Endodermal cell (in vitro differentiated cells): ENCODE results near the gene PSMD12. TPM values are rescaled to one million over a fixed set of nuclear protein-coding genes. Genes with fewer than 3 reads are reported as not detected.

Experiments used
- DNase-seq: peaks from one replicate; pipeline ENCODE4 v3.0.0-alpha.2; 2017
- H3K27ac ChIP-seq: 2 replicates; pipeline ENCODE4 v1.5.1; 2013; ENCODE audit warnings: mild to moderate bottlenecking, low read depth, low read length, moderate library complexity
- H3K27me3 ChIP-seq: 2 replicates; pipeline ENCODE4 v1.6.1; 2013; ENCODE audit warnings: mild to moderate bottlenecking, low read length, moderate library complexity; ENCODE audit not compliant: insufficient read depth, control insufficient read depth, poor library complexity, severe bottlenecking
- H3K36me3 ChIP-seq: 2 replicates; pipeline ENCODE4 v1.7.0; 2013; ENCODE audit warnings: mild to moderate bottlenecking, low read length, moderate library complexity; ENCODE audit not compliant: control insufficient read depth, insufficient read depth
- H3K4me1 ChIP-seq: one replicate; pipeline ENCODE4 v1.7.0; 2013; ENCODE audit warnings: low read length; ENCODE audit not compliant: control insufficient read depth, insufficient read depth
- H3K4me3 ChIP-seq: 2 replicates; pipeline ENCODE4 v1.5.1; 2013; ENCODE audit warnings: mild to moderate bottlenecking, low read length, moderate library complexity
- H3K9ac ChIP-seq: 2 replicates; pipeline ENCODE4 v1.6.1; 2013; ENCODE audit warnings: mild to moderate bottlenecking, low read length, moderate library complexity; ENCODE audit not compliant: poor library complexity, severe bottlenecking; ENCODE audit errors: extremely low read depth
- H3K9me3 ChIP-seq: 2 replicates; pipeline ENCODE4 v1.6.1; 2013; ENCODE audit warnings: mild to moderate bottlenecking, low read length, moderate library complexity; ENCODE audit not compliant: control insufficient read depth
- H3K27ac Mint-ChIP-seq: 2 replicates; pipeline ENCODE4 v1.8.0; 2020; ENCODE audit warnings: mixed read lengths
- H3K27me3 Mint-ChIP-seq: 2 replicates; pipeline ENCODE4 v1.8.0; 2021; ENCODE audit warnings: mild to moderate bottlenecking, mixed read lengths; ENCODE audit not compliant: insufficient read depth
- H3K36me3 Mint-ChIP-seq: 2 replicates; pipeline ENCODE4 v1.8.0; 2020; ENCODE audit warnings: low read depth, mixed read lengths
- H3K4me1 Mint-ChIP-seq: 2 replicates; pipeline ENCODE4 v1.8.0; 2020; ENCODE audit warnings: mixed read lengths
- H3K4me3 Mint-ChIP-seq: 2 replicates; pipeline ENCODE4 v1.8.0; 2020; ENCODE audit warnings: mild to moderate bottlenecking, moderate library complexity, mixed read lengths
- H3K9me3 Mint-ChIP-seq: 2 replicates; pipeline ENCODE4 v1.8.0; 2020; ENCODE audit warnings: mild to moderate bottlenecking, mixed read lengths
- CTCF ChIP-seq: fragments of 200-600 bp; sonication (generic); conservative IDR thresholded peaks from 2 replicates; pipeline ENCODE4 v1.5.0; 2021; ENCODE audit warnings: antibody characterized with exemption, mild to moderate bottlenecking
- WGBS, 2 experiments: methylation state at CpG; one replicate each; pipeline versions ENCODE4 v1.1.5 to v1.1.7; 2013; ENCODE audit warnings: missing lambda C conversion rate in 2 of 2, mixed read lengths in 1 of 2; ENCODE audit not compliant: insufficient coverage in 1 of 2, insufficient read length in 1 of 2; 5-methylcytosine and 5-hydroxymethylcytosine counted together
- long read RNA-seq, 4 experiments: library from polyadenylated mRNA in 2 of 4; library from RNA in 1 of 4; library from capped mRNA in 1 of 4; stranded (forward) in 3 of 4; unstranded in 1 of 4; transcript quantifications; one replicate each; pipeline ENCODE4 v2.0.0, GENCODE V29; 2020 to 2021; ENCODE audit warnings: inconsistent platforms in 1 of 4
- polyA plus RNA-seq, 2 experiments: library from polyadenylated mRNA; stranded (reverse); fragments of 50-300 nt; gene quantifications; one replicate each; pipeline ENCODE4 v1.2.3, GENCODE V29; 2013
- total RNA-seq, 2 donors: library from RNA; stranded (reverse); fragmentation: NEBNext Ultra II Directional in 1 of 2; extraction: Animal tissue kit (Norgen Biotek cat#: 25700) in 1 of 2; gene quantifications; 2 replicates in 1 of 2; 3 replicates in 1 of 2; pipeline ENCODE4 v1.2.1, GENCODE V29; 2021

Gene PSMD12
- 10 to 100 TPM; 70.9 to 71.7 TPM for total RNA-seq
- 47.2 TPM for polyA plus RNA-seq (2013, experiment 1 of 2)
- polyA plus RNA-seq (2013, experiment 2 of 2) = 44.4 TPM
- long read RNA-seq, experiment 1, full-length matches to known transcripts = 26 of 52 reads
- long read RNA-seq, experiment 1, partial matches to known transcripts = 6 of 52 reads
- long read RNA-seq, experiment 1, other reads (novel, unspliced or antisense) = 20 of 52 reads
- long read RNA-seq, experiment 2, full-length matches to known transcripts = 148 of 166 reads
- long read RNA-seq, experiment 2, partial matches to known transcripts = 6 of 166 reads
- long read RNA-seq, experiment 2, other reads (novel, unspliced or antisense) = 12 of 166 reads
- long read RNA-seq, experiment 3, full-length matches to known transcripts = 314 of 343 reads
- long read RNA-seq, experiment 3, partial matches to known transcripts = 7 of 343 reads
- long read RNA-seq, experiment 3, other reads (novel, unspliced or antisense) = 22 of 343 reads
- long read RNA-seq, experiment 4, full-length matches to known transcripts = 90 of 96 reads
- long read RNA-seq, experiment 4, partial matches to known transcripts = 5 of 96 reads
- long read RNA-seq, experiment 4, other reads (novel, unspliced or antisense) = 1 of 96 reads

GRCh38 chr17:67366193-67367157, at the start of gene PSMD12:
PSMD12 (minus strand) TSS chr17:67366577; CDS start chr17:67366519, 58 bp downstream.
- WGBS, 2 experiments = 2 to 7% methylated on average over 18 to 55 of the region's 55 CpGs

GRCh38 chr17:67415291-67415690, 48.9 kb upstream of the PSMD12 start:
- peaks cover 12% of the 10 kb centered on the region for H3K9me3 ChIP-seq
- Mint-ChIP-seq H3K4me1 (no peaks in the 10 kb centered on the region), H3K36me3 (peaks cover 13% of the 10 kb centered on the region), H3K4me3 (no peak overlapping the region), H3K9me3 (peaks cover 14% of the 10 kb centered on the region), H3K27ac (no peak overlapping the region), H3K27me3 (no peaks in the 10 kb centered on the region)
- WGBS, 2 experiments = 93 to 98% methylated on average over 4 to 6 of the region's 7 CpGs
- DNase-seq = no peak
- H3K4me1 ChIP-seq = no peaks in the 10 kb centered on the region
- no peaks in the 10 kb centered on the region for H3K36me3 ChIP-seq
- no peaks in the 10 kb centered on the region for H3K27me3 ChIP-seq
- no peak overlapping the region for H3K27ac ChIP-seq
- no peak overlapping the region for H3K9ac ChIP-seq
- TF ChIP-seq CTCF = no peak
- H3K4me3 ChIP-seq = no peak overlapping the region

More at GRCh38 chr17:67366193-67367157, at the start of gene PSMD12:
- H3K27me3 ChIP-seq = no peaks in the 10 kb centered on the region
- peak within 1 kb of the TSS; percentile 69 for H3K27ac ChIP-seq
- H3K4me3 ChIP-seq = peak within 1 kb of the TSS; percentile 93
- peak within 1 kb of the TSS; percentile 86 for H3K4me3 Mint-ChIP-seq
- peak within 1 kb of the TSS; percentile 95 for H3K9ac ChIP-seq
- H3K36me3 Mint-ChIP-seq = peaks cover 16% of the 10 kb centered on the region
- no peaks in the 10 kb centered on the region for H3K9me3 ChIP-seq
- H3K4me1 ChIP-seq = peaks cover 3% of the 10 kb centered on the region
- peak within 1 kb of the TSS; percentile 98 for H3K27ac Mint-ChIP-seq
- peaks cover 17% of the 10 kb centered on the region for H3K36me3 ChIP-seq
- peak; percentile 99 for DNase-seq
- peaks cover 17% of the 10 kb centered on the region for H3K4me1 Mint-ChIP-seq
- H3K27me3 Mint-ChIP-seq = no peaks in the 10 kb centered on the region
- H3K9me3 Mint-ChIP-seq = no peaks in the 10 kb centered on the region
- no peak for TF ChIP-seq CTCF

- Mint-ChIP-seq H3K4me3 (no peak overlapping the region), H3K4me1 (no peaks in the 10 kb centered on the region), H3K9me3 (peaks cover 14% of the 10 kb centered on the region), H3K27me3 (no peaks in the 10 kb centered on the region), H3K36me3 (peaks cover 16% of the 10 kb centered on the region), H3K27ac (no peak overlapping the region)
- H3K9ac ChIP-seq = no peak overlapping the region
- H3K9me3 ChIP-seq = peaks cover 12% of the 10 kb centered on the region
- 92% methylated on average over 2 of the region's 2 CpGs; no CpG with 5 or more reads in 1 of the 2 experiments for WGBS, 2 experiments
- no peak overlapping the region for H3K4me3 ChIP-seq
- H3K4me1 ChIP-seq = no peaks in the 10 kb centered on the region
- H3K36me3 ChIP-seq = no peaks in the 10 kb centered on the region
- TF ChIP-seq CTCF = no peak
- no peak overlapping the region for H3K27ac ChIP-seq
- no peak for DNase-seq
- H3K27me3 ChIP-seq = no peaks in the 10 kb centered on the region
These were observed 48.2 kb upstream of the PSMD12 start for GRCh38 chr17:67414559-67414958.
